A673 (cell line): ENCODE measurements around the gene PXDN.
"Not testable (repeated sequence)": the region's sequence is repeated elsewhere in the genome, so short reads cannot be mapped to it uniquely, and the experiment has no call there.

Experiments
- CTCF ChIP-seq: fragments of 300-800, 200-600 bp; sonication (generic); conservative IDR thresholded peaks from 2 replicates; pipeline ENCODE4 v1.5.1; 2017; ENCODE audit warnings: low read depth, mild to moderate bottlenecking, antibody characterized with exemption, low read length, moderate library complexity, mixed read lengths
- EZH2 ChIP-seq: fragments of 200-600 bp; sonication (generic); IDR thresholded peaks from 2 replicates; pipeline ENCODE4 v1.6.1; 2017; ENCODE audit warnings: borderline replicate concordance, low read depth, mild to moderate bottlenecking, mixed read lengths, antibody characterized with exemption, low read length; ENCODE audit not compliant: poor library complexity, severe bottlenecking

DNA sequence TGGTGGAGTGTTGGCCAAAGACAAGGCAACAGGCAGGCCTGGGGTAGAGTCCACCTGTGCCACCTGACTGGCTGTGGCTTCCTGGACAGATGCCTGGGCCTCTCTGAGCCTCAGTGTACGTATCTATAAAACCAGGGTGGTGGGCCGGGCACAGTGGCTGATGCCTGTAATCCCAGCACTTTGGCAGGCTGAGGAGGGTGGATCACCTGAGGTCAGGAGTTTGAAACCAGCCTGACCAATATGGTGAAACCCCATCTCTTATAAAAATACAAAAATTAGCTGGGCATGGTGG is 28.4 kb downstream of the PXDN start:
- TF ChIP-seq CTCF, EZH2: not testable (repeated sequence)
